K562 (cell line): ENCODE results near the gene NXN. TPM values are rescaled to one million over a fixed set of nuclear protein-coding genes. Genes with fewer than 3 reads are reported as not detected.

Experiments used
- ATAC-seq: fragments of 200-7000 bp; cut with Tn5 transposase; 3 replicates; pipeline ENCODE4 v1.9.1; 2020; ENCODE audit warnings: moderate library complexity
- BruUV-seq: library from RNA; stranded (reverse); fragments of 400-500 nt; replicated peaks from 2 replicates; lab custom pipeline; 2021; lab: Mats Ljungman, UMichigan
- CTCF ChIA-PET: fragments of 300-600 bp; formaldehyde crosslinking; extraction: SDS; loops from one replicate; lab custom pipeline; 2021; ENCODE audit warnings: low intra/inter-chr PET ratio; lab: Yijun Ruan, JAX
- POLR2A ChIA-PET: fragments of 300-600, 350-650 bp; sonication (Branson Sonifier 250); formaldehyde crosslinking; extraction: SDS; loops from one replicate; lab custom pipeline; 2021; ENCODE audit warnings: antibody characterized with exemption, inconsistent platforms; lab: Yijun Ruan, JAX
- DNase-seq, 4 experiments: peaks; one replicate each; pipeline versions ENCODE4 v3.0.0 to v3.0.0-alpha.2; 2011 to 2018; ENCODE audit warnings: low spot score in 3 of 4, mixed read lengths in 3 of 4; ENCODE audit errors: extremely low read depth in 1 of 4
- FAIRE-seq: peaks from 2 replicates; lab custom pipeline; 2011; peaks lifted over from hg19 to GRCh38; lab: Jason Lieb, UNC
- H2AFZ ChIP-seq: 2 replicates; pipeline ENCODE4 v1.6.0; 2011; ENCODE audit warnings: low read depth, low read length, control low read depth, inconsistent platforms
- H3K27ac ChIP-seq: fragments of 200-600 bp; 3 replicates; pipeline ENCODE4 v1.8.0; 2011; ENCODE audit warnings: low read depth, mild to moderate bottlenecking, control low read depth, inconsistent platforms, low read length, moderate library complexity, mixed read lengths; ENCODE audit errors: extremely low read depth
- H3K27me3 ChIP-seq, 2 experiments: fragments of 300-600 bp in 1 of 2; 2 replicates in 1 of 2; 3 replicates in 1 of 2; pipeline versions ENCODE4 v1.6.0 to v1.8.0; 2011; ENCODE audit warnings: inconsistent platforms in 2 of 2, low read length in 2 of 2, mild to moderate bottlenecking in 1 of 2, mixed read lengths in 1 of 2, moderate library complexity in 1 of 2; ENCODE audit not compliant: control insufficient read depth in 2 of 2, insufficient read depth in 2 of 2
- H3K36me3 ChIP-seq: fragments of 300-600 bp; 3 replicates; pipeline ENCODE4 v1.8.0; 2011; ENCODE audit warnings: mild to moderate bottlenecking, low read length, inconsistent platforms; ENCODE audit not compliant: control insufficient read depth, insufficient read depth
- H3K4me1 ChIP-seq, 2 experiments: fragments of 200-600 bp in 1 of 2; replicated peaks in 1 of 2; 2 replicates in 1 of 2; 3 replicates in 1 of 2; pipeline versions ENCODE4 v1.5.1 to v1.8.0; 2011; ENCODE audit warnings: inconsistent platforms in 2 of 2, low read length in 2 of 2, mild to moderate bottlenecking in 1 of 2, mixed read lengths in 1 of 2, moderate library complexity in 1 of 2; ENCODE audit not compliant: control insufficient read depth in 2 of 2, insufficient read depth in 2 of 2
- H3K4me2 ChIP-seq: 2 replicates; pipeline ENCODE4 v1.6.1; 2011; ENCODE audit warnings: low read length, control low read depth, inconsistent platforms, mixed read lengths; ENCODE audit not compliant: insufficient read depth
- H3K4me3 ChIP-seq: fragments of 200-600 bp; sonication (generic), shearing (Covaris generic); 2 replicates; pipeline ENCODE4 v1.5.1; 2016; ENCODE audit warnings: control low read depth, inconsistent platforms
- H3K79me2 ChIP-seq: fragments of 200-600 bp; 3 replicates; pipeline ENCODE4 v1.8.0; 2011; ENCODE audit warnings: low read length, inconsistent platforms; ENCODE audit not compliant: control insufficient read depth, insufficient read depth
- H3K9ac ChIP-seq, 2 experiments: 2 replicates each; pipeline versions ENCODE4 v1.6.0 to v1.6.1; 2011; ENCODE audit warnings: low read depth in 2 of 2, low read length in 2 of 2, control low read depth in 1 of 2, inconsistent platforms in 1 of 2, mild to moderate bottlenecking in 1 of 2, mixed read lengths in 1 of 2; ENCODE audit not compliant: insufficient read depth in 1 of 2
- H3K9me1 ChIP-seq: one replicate; pipeline ENCODE4 v1.6.0; 2011; ENCODE audit warnings: inconsistent platforms, mild to moderate bottlenecking, low read length, moderate library complexity; ENCODE audit not compliant: control insufficient read depth, insufficient read depth
- H3K9me3 ChIP-seq: replicated peaks from 2 replicates; pipeline ENCODE4 v1.5.1; 2011; ENCODE audit warnings: low read depth, low read length, inconsistent platforms; ENCODE audit not compliant: control insufficient read depth, insufficient read depth
- H4K20me1 ChIP-seq: replicated peaks from 2 replicates; pipeline ENCODE4 v1.6.1; 2011; ENCODE audit warnings: low read length, inconsistent platforms, mixed read lengths; ENCODE audit not compliant: control insufficient read depth, insufficient read depth
- BRD9 ChIP-seq: fragments of 450-650 bp; IDR thresholded peaks from 2 replicates; pipeline ENCODE4 v1.6.1; 2018; ENCODE audit warnings: low read depth; ENCODE audit not compliant: partially characterized antibody
- KLF6 ChIP-seq: fragments of 250-450 bp; sonication (Bioruptor Pico); IDR thresholded peaks from 2 replicates; pipeline ENCODE4 v1.4.0; 2020; ENCODE audit warnings: mild to moderate bottlenecking, moderate library complexity, borderline replicate concordance
- MEF2D ChIP-seq: conservative IDR thresholded peaks from 2 replicates; pipeline ENCODE4 v1.6.1; 2016; ENCODE audit warnings: low read depth, missing genetic modification characterization, missing compliant biosample characterization
- MNT ChIP-seq, 2 experiments: fragments of 450-650 bp; conservative IDR thresholded peaks; 2 replicates each; pipeline ENCODE4 v1.6.1; 2017; ENCODE audit warnings: mild to moderate bottlenecking in 2 of 2, moderate library complexity in 2 of 2
- POLR2G ChIP-seq: fragments of 200-400 bp; formaldehyde crosslinking; IDR thresholded peaks from 2 replicates; pipeline ENCODE4 v1.6.1; 2017; ENCODE audit warnings: low read depth, mild to moderate bottlenecking, antibody characterized with exemption, low read length, moderate library complexity
- PRPF4 ChIP-seq: fragments of 200-400 bp; formaldehyde crosslinking; IDR thresholded peaks from one replicate; pipeline ENCODE4 v1.6.1; 2017; ENCODE audit warnings: low read length, low read depth, mild to moderate bottlenecking; ENCODE audit not compliant: insufficient read depth, poor library complexity, severe bottlenecking
- TSHZ1 ChIP-seq: fragments of 250-450 bp; sonication (Bioruptor Pico); IDR thresholded peaks from 2 replicates; pipeline ENCODE4 v1.4.0; 2020; ENCODE audit warnings: mild to moderate bottlenecking, moderate library complexity
- ZNF668 ChIP-seq: fragments of 250-450 bp; sonication (Bioruptor Pico); IDR thresholded peaks from 2 replicates; pipeline ENCODE4 v1.8.0; 2022; ENCODE audit warnings: mild to moderate bottlenecking, inconsistent platforms
- WGBS: fragments of 100-300 bp; shearing (Covaris generic); methylation state at CpG from one replicate; pipeline ENCODE4 v1.1.6; 2016; ENCODE audit warnings: low coverage, mixed read lengths; ENCODE audit not compliant: insufficient coverage; ENCODE audit errors: missing lambda C conversion rate; 5-methylcytosine and 5-hydroxymethylcytosine counted together
- in situ Hi-C: fragments of 300-500 bp; cut with MboI; formaldehyde crosslinking; loops from 4 replicates; pipeline ENCODE4 v1.15.0; 2018; ENCODE audit warnings: inconsistent platforms, mixed read lengths
- intact Hi-C: fragments of 100-400 bp; cut with micrococcal nuclease; formaldehyde crosslinking; loops from 2 replicates; pipeline ENCODE4 v1.14.2; 2022
- polyA plus RNA-seq, 8 experiments: library from polyadenylated mRNA; depleted of rRNA in 4 of 8; stranded (reverse) in 5 of 8; unstranded in 3 of 8; fragments of >200 nt; fragmentation: Nextera tagmentation in 2 of 8; fragmentation: Illumina TruSeq in 1 of 8; extraction: Ambion mirVana in 2 of 8; extraction: Trizol in 1 of 8; gene quantifications; 2 replicates each; pipeline versions ENCODE4 v1.2.1 to v1.2.3, GENCODE V29; 2011 to 2014; ENCODE audit warnings: inconsistent platforms in 1 of 8, missing spikeins in 1 of 8
- total RNA-seq, 7 experiments: library from RNA; depleted of rRNA in 6 of 7; stranded (reverse); fragments of >200 nt in 6 of 7; fragmentation: Illumina TruSeq in 2 of 7; extraction: Trizol in 2 of 7; gene quantifications; 2 replicates each; pipeline versions ENCODE4 v1.2.1 to v1.2.3, GENCODE V29; 2011 to 2021; ENCODE audit warnings: low replicate concordance in 1 of 7

The NXN gene
- total and polyA plus RNA-seq, 9 of the 15 experiments (the other 6 are each of a cell fraction or from before 2014, with no cell fraction given) = 0.08 to 0.39 (median 0.29) TPM; not detected in 5

- TF ChIP-seq POLR2G = peak; percentile 51
- no peak for TF ChIP-seq MEF2D (tag)
- ATAC-seq (no peak), FAIRE-seq (no peak), DNase-seq (no peak)
- peaks cover 35% of the 10 kb centered on the region; the same call in 2 of the 3 replicates for H3K36me3 ChIP-seq
- H3K4me3 ChIP-seq = no peak overlapping the region
- ChIA-PET POLR2A (interaction anchor here (0.6 kb wide), 1 partner anchor 103 kb away, joined by 3 read pairs; no protein-coding TSS in a partner anchor), CTCF (no interaction called here)
- H3K9me3 ChIP-seq = no peaks in the 10 kb centered on the region
- WGBS = 77% methylated on average over 16 of the region's 30 CpGs
- H3K27me3 ChIP-seq = no peaks in the 10 kb centered on the region; a peak in 1 of 5 replicates
- in situ Hi-C loops = no loop called here
- peak overlapping the region in 1 of 2 experiments; percentile 68; a peak in 1 of 4 replicates for H3K9ac ChIP-seq
- intact Hi-C loops = no loop called here
- no peak overlapping the region for H3K4me2 ChIP-seq
- H2AFZ ChIP-seq = no peak overlapping the region
- no peaks in the 10 kb centered on the region for H3K9me1 ChIP-seq
- no peak overlapping the region for H3K27ac ChIP-seq
- no TSS peak for BruUV-seq
- H3K79me2 ChIP-seq = peaks cover 4% of the 10 kb centered on the region; the same call in 2 of the 3 replicates
- H4K20me1 ChIP-seq = no peaks in the 10 kb centered on the region
- H3K4me1 ChIP-seq = peaks cover 0 to 27% of the 10 kb centered on the region in 2 experiments; a peak in 2 of 5 replicates
Measured at GRCh38 chr17:1003972-1004768, 24.6 kb upstream of the NXN start.

DNA sequence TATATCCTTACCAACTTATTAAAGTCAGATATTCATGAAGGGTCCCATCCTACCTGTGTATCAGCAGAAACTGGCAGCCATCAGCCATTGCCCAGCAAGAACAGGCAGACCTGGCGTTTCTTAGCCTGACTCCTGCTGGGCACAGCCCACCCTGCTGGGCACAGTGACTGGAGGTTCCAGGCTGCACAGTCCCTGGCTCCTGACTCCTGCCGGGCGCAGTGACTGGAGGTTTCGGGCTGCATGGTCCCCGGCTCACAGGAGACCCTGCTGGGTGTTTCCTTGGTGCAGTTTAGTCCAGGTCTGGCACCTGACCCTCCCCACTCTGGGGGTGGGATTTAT is 24.0 kb upstream of the NXN start:
- DNase-seq = no peak
- ChIA-PET CTCF (no interaction called here), POLR2A (interaction anchor here (0.6 kb wide), 1 partner anchor 102 kb away, joined by 3 read pairs; no protein-coding TSS in a partner anchor)
- intact Hi-C loops = no loop called here
- no peaks in the 10 kb centered on the region for H3K9me3 ChIP-seq
- in situ Hi-C loops = no loop called here
- H3K4me2 ChIP-seq = no peak overlapping the region
- BruUV-seq = no TSS peak
- ATAC-seq = no peak
- H3K9ac ChIP-seq = no peak overlapping the region
- H3K36me3 ChIP-seq = peaks cover 40% of the 10 kb centered on the region
- peaks cover 0 to 27% of the 10 kb centered on the region in 2 experiments; a peak in 2 of 5 replicates for H3K4me1 ChIP-seq
- no peaks in the 10 kb centered on the region; a peak in 1 of 5 replicates for H3K27me3 ChIP-seq
- H4K20me1 ChIP-seq = no peaks in the 10 kb centered on the region
- no peaks in the 10 kb centered on the region for H3K9me1 ChIP-seq
- WGBS = 90% methylated on average over 4 of the region's 5 CpGs
- peaks cover 8% of the 10 kb centered on the region; the same call in 2 of the 3 replicates for H3K79me2 ChIP-seq
- no peak overlapping the region for H2AFZ ChIP-seq
- H3K4me3 ChIP-seq = no peak overlapping the region
- no peak overlapping the region for H3K27ac ChIP-seq
- FAIRE-seq = no peak
- no peak for TF ChIP-seq PRPF4
- TF ChIP-seq TSHZ1 (CRISPR knock-in tag) = no peak
- TF ChIP-seq MNT (conservative IDR thresholded peaks at IDR 0.05) = no peak
- no peak for TF ChIP-seq ZNF668
- TF ChIP-seq KLF6 (CRISPR knock-in tag) = no peak
- no peak for TF ChIP-seq BRD9
